Measurements from ENCODE around the gene CACNA1C.

Gene CACNA1C

GRCh38 chr12:2366711-2367110 lies 313.9 kb downstream of the CACNA1C start:
- no peak for DNase-seq
- H3K4me2 ChIP-seq (ENCODE audit: insufficient read depth, low read length): no peak overlapping the region
- no peak overlapping the region for H3K9ac ChIP-seq (ENCODE audit: low read depth, low read length)
- H3K4me3 ChIP-seq (ENCODE audit: low read depth in 1 of 2, low read length in 2 of 2): no peak overlapping the region
- H4K20me1 ChIP-seq (ENCODE audit: insufficient read depth, low read length): no peaks in the 10 kb centered on the region
- H3K9me3 ChIP-seq (ENCODE audit: insufficient read depth, low read length, severe bottlenecking): no peaks in the 10 kb centered on the region
- H3K36me3 ChIP-seq (ENCODE audit: insufficient read depth, low read length): no peaks in the 10 kb centered on the region
- no peaks in the 10 kb centered on the region for H3K4me1 ChIP-seq (ENCODE audit: insufficient read depth, low read length)
- TF ChIP-seq EZH2 (IDR thresholded peaks at IDR 0.05; ENCODE audit: borderline replicate concordance, low read depth, low read length, severe bottlenecking) (no peak), CTCF (IDR thresholded peaks at IDR 0.05; ENCODE audit: borderline replicate concordance, extremely low read depth, low read length, poor library complexity, severe bottlenecking) (no peak)
- no peak overlapping the region for H2AFZ ChIP-seq (ENCODE audit: low read depth, low read length)
- H3K27me3 ChIP-seq (ENCODE audit: insufficient read depth, low read length, poor library complexity): peaks cover 9% of the 10 kb centered on the region
- no peaks in the 10 kb centered on the region for H3K79me2 ChIP-seq (ENCODE audit: insufficient read depth, low read length)
- no peak for ATAC-seq (ENCODE audit: insufficient read depth, low read depth)
- H3K27ac ChIP-seq (ENCODE audit: low read length): no peak overlapping the region

DNA sequence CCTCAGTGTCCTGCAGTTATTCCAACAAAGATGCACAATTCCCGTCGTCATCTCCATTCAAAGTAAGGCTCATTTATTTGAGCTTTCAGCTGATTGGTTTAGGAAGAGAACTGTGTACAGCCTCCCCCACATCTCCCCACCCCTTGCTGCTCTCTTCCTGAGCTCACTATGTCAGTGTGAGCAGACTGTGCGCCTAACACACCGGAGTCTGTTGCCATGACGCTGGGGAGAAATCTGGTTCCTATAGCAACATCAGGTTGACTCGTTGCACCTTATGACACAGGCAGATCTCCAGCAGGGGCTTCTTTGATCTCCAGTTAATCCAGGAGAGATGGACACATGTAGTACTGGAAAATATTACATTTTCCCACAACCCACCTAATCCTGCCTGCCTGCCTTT lies 319.4 kb downstream of the CACNA1C start:
- DNase-seq (no peak), ATAC-seq (ENCODE audit: insufficient read depth, low read depth) (no peak)
- Histone ChIP-seq H3K27ac (ENCODE audit: low read length) (no peak overlapping the region), H3K9me3 (ENCODE audit: insufficient read depth, low read length, severe bottlenecking) (no peaks in the 10 kb centered on the region), H4K20me1 (ENCODE audit: insufficient read depth, low read length) (no peaks in the 10 kb centered on the region; the same call in 1 of the 2 replicates), H3K4me1 (ENCODE audit: insufficient read depth, low read length) (no peaks in the 10 kb centered on the region), H3K9ac (ENCODE audit: low read depth, low read length) (no peak overlapping the region), H3K36me3 (ENCODE audit: insufficient read depth, low read length) (no peaks in the 10 kb centered on the region), H3K27me3 (ENCODE audit: insufficient read depth, low read length, poor library complexity) (peaks cover 14% of the 10 kb centered on the region), H3K79me2 (ENCODE audit: insufficient read depth, low read length) (no peaks in the 10 kb centered on the region), H3K4me3 (ENCODE audit: low read depth in 1 of 2, low read length in 2 of 2) (no peak overlapping the region), H3K4me2 (ENCODE audit: insufficient read depth, low read length) (no peak overlapping the region), H2AFZ (ENCODE audit: low read depth, low read length) (no peak overlapping the region)
- no peak for TF ChIP-seq EZH2 (IDR thresholded peaks at IDR 0.05; ENCODE audit: borderline replicate concordance, low read depth, low read length, severe bottlenecking)
- no peak for TF ChIP-seq CTCF (IDR thresholded peaks at IDR 0.05; ENCODE audit: borderline replicate concordance, extremely low read depth, low read length, poor library complexity, severe bottlenecking)

DNA sequence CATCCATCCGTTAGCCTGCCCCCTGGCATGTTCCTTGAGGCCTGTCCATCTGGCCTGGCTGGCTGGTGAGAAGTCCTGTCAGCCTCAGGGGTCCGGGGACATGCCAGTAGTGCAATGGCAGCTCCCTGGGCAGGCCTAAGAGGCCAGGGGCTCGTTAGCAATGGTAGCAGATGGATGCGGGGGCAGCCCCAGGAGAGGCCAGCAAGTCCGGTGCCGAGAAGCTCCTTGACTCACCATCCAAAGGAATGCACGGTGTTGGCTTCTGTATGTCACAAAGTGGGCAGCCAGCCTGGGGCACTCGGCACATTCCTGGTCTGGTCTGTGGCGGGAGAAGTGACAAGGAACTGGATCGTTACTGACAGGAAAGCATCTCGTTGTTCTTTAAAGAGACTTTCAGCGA lies 319.9 kb downstream of the CACNA1C start:
- Histone ChIP-seq H3K4me1 (ENCODE audit: insufficient read depth, low read length) (no peaks in the 10 kb centered on the region), H3K9me3 (ENCODE audit: insufficient read depth, low read length, severe bottlenecking) (no peaks in the 10 kb centered on the region), H3K9ac (ENCODE audit: low read depth, low read length) (no peak overlapping the region), H2AFZ (ENCODE audit: low read depth, low read length) (no peak overlapping the region), H4K20me1 (ENCODE audit: insufficient read depth, low read length) (no peaks in the 10 kb centered on the region; the same call in 1 of the 2 replicates), H3K27ac (ENCODE audit: low read length) (no peak overlapping the region), H3K4me3 (ENCODE audit: low read depth in 1 of 2, low read length in 2 of 2) (no peak overlapping the region), H3K4me2 (ENCODE audit: insufficient read depth, low read length) (no peak overlapping the region), H3K27me3 (ENCODE audit: insufficient read depth, low read length, poor library complexity) (peaks cover 17% of the 10 kb centered on the region), H3K79me2 (ENCODE audit: insufficient read depth, low read length) (no peaks in the 10 kb centered on the region), H3K36me3 (ENCODE audit: insufficient read depth, low read length) (no peaks in the 10 kb centered on the region)
- no peak for DNase-seq
- no peak for ATAC-seq (ENCODE audit: insufficient read depth, low read depth)
- TF ChIP-seq EZH2 (IDR thresholded peaks at IDR 0.05; ENCODE audit: borderline replicate concordance, low read depth, low read length, severe bottlenecking): no peak
- no peak for TF ChIP-seq CTCF (IDR thresholded peaks at IDR 0.05; ENCODE audit: borderline replicate concordance, extremely low read depth, low read length, poor library complexity, severe bottlenecking)

DNA sequence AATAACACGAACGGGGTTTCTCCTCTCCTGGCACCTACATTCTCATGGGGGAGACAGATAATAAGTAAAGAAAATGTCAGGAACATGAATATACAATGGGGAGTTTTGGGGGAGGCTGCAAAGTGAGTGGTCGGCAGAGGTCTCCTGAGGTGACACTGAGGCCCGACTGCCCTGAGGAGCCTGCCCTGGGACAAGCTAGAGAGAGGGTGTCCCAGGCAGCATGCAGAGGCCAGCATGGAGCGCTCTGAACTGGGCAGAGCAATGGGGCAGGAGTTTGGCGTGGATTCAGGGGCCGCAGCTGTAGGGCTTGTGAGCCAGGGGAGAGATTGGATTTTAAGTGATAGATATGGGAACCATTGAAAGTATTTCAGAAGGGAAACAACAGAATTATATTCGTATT lies 320.5 kb downstream of the CACNA1C start:
- H3K27ac ChIP-seq (ENCODE audit: low read length): no peak overlapping the region

More for the DNA sequence above, 320.5 kb downstream of the CACNA1C start:
- Histone ChIP-seq H3K9ac (ENCODE audit: low read depth, low read length) (no peak overlapping the region), H3K4me1 (ENCODE audit: insufficient read depth, low read length) (no peaks in the 10 kb centered on the region), H3K4me3 (ENCODE audit: low read depth in 1 of 2, low read length in 2 of 2) (no peak overlapping the region), H3K79me2 (ENCODE audit: insufficient read depth, low read length) (no peaks in the 10 kb centered on the region), H4K20me1 (ENCODE audit: insufficient read depth, low read length) (no peaks in the 10 kb centered on the region; the same call in 1 of the 2 replicates), H2AFZ (ENCODE audit: low read depth, low read length) (no peak overlapping the region), H3K9me3 (ENCODE audit: insufficient read depth, low read length, severe bottlenecking) (no peaks in the 10 kb centered on the region), H3K4me2 (ENCODE audit: insufficient read depth, low read length) (no peak overlapping the region), H3K36me3 (ENCODE audit: insufficient read depth, low read length) (no peaks in the 10 kb centered on the region), H3K27me3 (ENCODE audit: insufficient read depth, low read length, poor library complexity) (peaks cover 17% of the 10 kb centered on the region)
- TF ChIP-seq CTCF (IDR thresholded peaks at IDR 0.05; ENCODE audit: borderline replicate concordance, extremely low read depth, low read length, poor library complexity, severe bottlenecking): no peak
- TF ChIP-seq EZH2 (IDR thresholded peaks at IDR 0.05; ENCODE audit: borderline replicate concordance, low read depth, low read length, severe bottlenecking): no peak
- DNase-seq (no peak), ATAC-seq (ENCODE audit: insufficient read depth, low read depth) (no peak)

All from DND-41 (cell line).